ENCODE data around the gene FAM90A1.
"Not testable (repeated sequence)": the region's sequence is repeated elsewhere in the genome, so short reads cannot be mapped to it uniquely, and the experiment has no call there.

GRCh38 chr12:8231049-8231448 is 3.6 kb upstream of the FAM90A1 start:
- not testable (repeated sequence) for TF ChIP-seq CTCF, POLR2AphosphoS5 (IDR thresholded peaks at IDR 0.05)

Data from esophagus muscularis mucosa (tissue), 3 donors.